HepG2 (cell line): Measurements from ENCODE around the gene MT1G. TPM values are rescaled to one million over a fixed set of nuclear protein-coding genes. Genes with fewer than 3 reads are reported as not detected.

Experiments used
- EED ChIP-seq: sonication (generic); formaldehyde crosslinking; IDR thresholded peaks from 2 replicates; pipeline ENCODE4 v1.5.0; 2020; ENCODE audit warnings: mild to moderate bottlenecking, missing genetic modification reagents
- MIER2 ChIP-seq: IDR thresholded peaks from 2 replicates; pipeline ENCODE4 v1.6.1; 2016; ENCODE audit warnings: missing biosample characterization, missing genetic modification reagents
- NFIC ChIP-seq: IDR thresholded peaks from 2 replicates; pipeline ENCODE4 v1.6.1; 2012; ENCODE audit warnings: mild to moderate bottlenecking, low read length, inconsistent platforms
- SAFB2 ChIP-seq: sonication (generic); formaldehyde crosslinking; IDR thresholded peaks from 2 replicates; pipeline ENCODE4 v1.5.1; 2020; ENCODE audit warnings: missing genetic modification reagents, low read depth, mild to moderate bottlenecking, borderline replicate concordance
- SUZ12 ChIP-seq: fragments of 150-350 bp; IDR thresholded peaks from 2 replicates; pipeline ENCODE4 v1.6.1; 2014; ENCODE audit warnings: low read depth, low read length
- ZNF230 ChIP-seq: sonication (generic); formaldehyde crosslinking; IDR thresholded peaks from 2 replicates; pipeline ENCODE4 v1.4.0; 2020; ENCODE audit warnings: mild to moderate bottlenecking, missing genetic modification reagents
- ZNF354B ChIP-seq: sonication (generic); formaldehyde crosslinking; IDR thresholded peaks from 2 replicates; pipeline ENCODE4 v1.8.0; 2022; ENCODE audit warnings: mild to moderate bottlenecking, missing genetic modification reagents
- polyA plus RNA-seq, 8 experiments: library from polyadenylated mRNA; depleted of rRNA in 3 of 8; stranded (reverse) in 7 of 8; unstranded in 1 of 8; fragments of >200 nt; fragmentation: Illumina TruSeq in 4 of 8; extraction: Trizol in 4 of 8; gene quantifications; 2 replicates each; pipeline versions ENCODE4 v1.2.1 to v1.2.3, GENCODE V29; 2011 to 2016; ENCODE audit warnings: low read depth in 4 of 8, missing spikeins in 1 of 8, mixed read lengths in 1 of 8; ENCODE audit not compliant: insufficient read depth in 1 of 8
- total RNA-seq, 5 experiments: library from RNA; depleted of rRNA; stranded (reverse); fragments of >200 nt; fragmentation: Illumina TruSeq; extraction: Trizol; gene quantifications; 2 replicates each; pipeline ENCODE4 v1.2.3, GENCODE V29; 2016; ENCODE audit warnings: low read depth in 1 of 5
- TF ChIP-seq, protein P1 (sequence below): sonication (generic); formaldehyde crosslinking; IDR thresholded peaks from 2 replicates; pipeline ENCODE4 v1.9.0; 2021; ENCODE audit warnings: missing genetic modification reagents, borderline replicate concordance
- TF ChIP-seq, protein P2 (sequence below): sonication (generic); formaldehyde crosslinking; IDR thresholded peaks from 2 replicates; pipeline ENCODE4 v1.4.0; 2020; ENCODE audit warnings: missing genetic modification reagents

MT1G gene
- total and polyA plus RNA-seq, 2 of the 13 experiments (the other 11 are each of a cell fraction or from before 2014, with no cell fraction given): 3.6 to 377 TPM

DNA sequence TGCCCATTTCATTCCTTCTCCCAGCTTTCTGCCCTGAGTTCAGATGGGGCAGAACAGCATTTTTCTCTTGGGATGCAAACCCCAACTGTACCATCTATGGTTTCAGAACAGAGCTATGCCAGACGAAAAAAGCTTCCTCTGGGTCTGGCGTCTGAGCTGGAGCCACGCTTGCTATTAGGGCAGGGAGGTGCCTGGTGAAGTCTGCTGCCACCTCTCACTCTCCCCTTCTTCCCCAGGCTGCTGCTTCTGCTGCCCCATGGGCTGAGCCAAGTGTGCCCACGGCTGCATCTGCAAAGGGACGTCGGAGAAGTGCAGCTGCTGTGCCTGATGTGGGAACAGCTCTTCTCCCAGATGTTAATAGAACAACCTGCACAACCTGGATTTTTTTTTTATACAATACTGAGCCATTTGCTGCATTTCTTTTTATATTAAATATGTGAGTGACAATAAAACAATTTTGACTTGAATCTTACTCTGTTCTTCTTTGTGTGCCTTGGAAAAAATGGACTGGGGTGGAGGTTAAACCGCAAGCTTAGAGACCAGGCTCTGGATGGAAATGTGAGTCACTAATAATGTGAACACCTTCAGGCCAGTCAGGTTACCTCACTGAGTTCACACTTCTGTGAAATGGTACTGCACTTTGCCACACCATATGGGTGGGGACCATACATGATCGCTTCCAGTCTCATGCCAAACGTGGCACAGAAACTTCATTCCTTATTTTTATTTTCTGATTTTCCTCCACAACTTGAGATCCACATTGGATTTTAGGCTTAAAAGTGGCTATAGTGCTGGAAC lies 31.1 kb downstream of the MT1G start (continued):
- TF ChIP-seq, protein P1, sequence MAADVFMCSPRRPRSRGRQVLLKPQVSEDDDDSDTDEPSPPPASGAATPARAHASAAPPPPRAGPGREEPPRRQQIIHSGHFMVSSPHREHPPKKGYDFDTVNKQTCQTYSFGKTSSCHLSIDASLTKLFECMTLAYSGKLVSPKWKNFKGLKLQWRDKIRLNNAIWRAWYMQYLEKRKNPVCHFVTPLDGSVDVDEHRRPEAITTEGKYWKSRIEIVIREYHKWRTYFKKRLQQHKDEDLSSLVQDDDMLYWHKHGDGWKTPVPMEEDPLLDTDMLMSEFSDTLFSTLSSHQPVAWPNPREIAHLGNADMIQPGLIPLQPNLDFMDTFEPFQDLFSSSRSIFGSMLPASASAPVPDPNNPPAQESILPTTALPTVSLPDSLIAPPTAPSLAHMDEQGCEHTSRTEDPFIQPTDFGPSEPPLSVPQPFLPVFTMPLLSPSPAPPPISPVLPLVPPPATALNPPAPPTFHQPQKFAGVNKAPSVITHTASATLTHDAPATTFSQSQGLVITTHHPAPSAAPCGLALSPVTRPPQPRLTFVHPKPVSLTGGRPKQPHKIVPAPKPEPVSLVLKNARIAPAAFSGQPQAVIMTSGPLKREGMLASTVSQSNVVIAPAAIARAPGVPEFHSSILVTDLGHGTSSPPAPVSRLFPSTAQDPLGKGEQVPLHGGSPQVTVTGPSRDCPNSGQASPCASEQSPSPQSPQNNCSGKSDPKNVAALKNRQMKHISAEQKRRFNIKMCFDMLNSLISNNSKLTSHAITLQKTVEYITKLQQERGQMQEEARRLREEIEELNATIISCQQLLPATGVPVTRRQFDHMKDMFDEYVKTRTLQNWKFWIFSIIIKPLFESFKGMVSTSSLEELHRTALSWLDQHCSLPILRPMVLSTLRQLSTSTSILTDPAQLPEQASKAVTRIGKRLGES (CRISPR knock-in tag): no peak
- TF ChIP-seq EED: no peak
- no peak for TF ChIP-seq ZNF230 (CRISPR knock-in tag)
- TF ChIP-seq NFIC: no peak
- TF ChIP-seq, protein P2, sequence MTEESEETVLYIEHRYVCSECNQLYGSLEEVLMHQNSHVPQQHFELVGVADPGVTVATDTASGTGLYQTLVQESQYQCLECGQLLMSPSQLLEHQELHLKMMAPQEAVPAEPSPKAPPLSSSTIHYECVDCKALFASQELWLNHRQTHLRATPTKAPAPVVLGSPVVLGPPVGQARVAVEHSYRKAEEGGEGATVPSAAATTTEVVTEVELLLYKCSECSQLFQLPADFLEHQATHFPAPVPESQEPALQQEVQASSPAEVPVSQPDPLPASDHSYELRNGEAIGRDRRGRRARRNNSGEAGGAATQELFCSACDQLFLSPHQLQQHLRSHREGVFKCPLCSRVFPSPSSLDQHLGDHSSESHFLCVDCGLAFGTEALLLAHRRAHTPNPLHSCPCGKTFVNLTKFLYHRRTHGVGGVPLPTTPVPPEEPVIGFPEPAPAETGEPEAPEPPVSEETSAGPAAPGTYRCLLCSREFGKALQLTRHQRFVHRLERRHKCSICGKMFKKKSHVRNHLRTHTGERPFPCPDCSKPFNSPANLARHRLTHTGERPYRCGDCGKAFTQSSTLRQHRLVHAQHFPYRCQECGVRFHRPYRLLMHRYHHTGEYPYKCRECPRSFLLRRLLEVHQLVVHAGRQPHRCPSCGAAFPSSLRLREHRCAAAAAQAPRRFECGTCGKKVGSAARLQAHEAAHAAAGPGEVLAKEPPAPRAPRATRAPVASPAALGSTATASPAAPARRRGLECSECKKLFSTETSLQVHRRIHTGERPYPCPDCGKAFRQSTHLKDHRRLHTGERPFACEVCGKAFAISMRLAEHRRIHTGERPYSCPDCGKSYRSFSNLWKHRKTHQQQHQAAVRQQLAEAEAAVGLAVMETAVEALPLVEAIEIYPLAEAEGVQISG (CRISPR knock-in tag): no peak
- TF ChIP-seq SAFB2 (CRISPR knock-in tag): no peak
- TF ChIP-seq ZNF354B (CRISPR knock-in tag): no peak
- TF ChIP-seq MIER2 (CRISPR knock-in tag): no peak
- TF ChIP-seq SUZ12: no peak
